MM.1S (cell line): ENCODE data around the gene TFPI2.
"Not testable (repeated sequence)": the region's sequence is repeated elsewhere in the genome, so short reads cannot be mapped to it uniquely, and the experiment has no call there.

ENCODE experiments used
- DNase-seq: peaks from one replicate; pipeline ENCODE4 v3.0.0-alpha.2; 2015
- H2AFZ ChIP-seq: fragments of 300-600 bp; sonication (generic); 2 replicates; pipeline ENCODE4 v1.6.0; 2016; ENCODE audit warnings: antibody characterized with exemption, low read length
- H3F3A ChIP-seq: fragments of 300-600 bp; sonication (generic); 2 replicates; pipeline ENCODE4 v1.6.1; 2016; ENCODE audit warnings: mild to moderate bottlenecking, antibody characterized with exemption, low read length, moderate library complexity, mixed read lengths; ENCODE audit not compliant: insufficient read depth
- H3K27ac ChIP-seq: fragments of 300-600 bp; sonication (generic); 2 replicates; pipeline ENCODE4 v1.5.1; 2016; ENCODE audit warnings: mild to moderate bottlenecking, low read length
- H3K27me3 ChIP-seq: fragments of 300-600 bp; sonication (generic); replicated peaks from 2 replicates; pipeline ENCODE4 v1.6.0; 2016; ENCODE audit warnings: low read length; ENCODE audit not compliant: insufficient read depth
- H3K36me3 ChIP-seq: fragments of 300-600 bp; sonication (generic); replicated peaks from 2 replicates; pipeline ENCODE4 v1.6.1; 2016; ENCODE audit warnings: mild to moderate bottlenecking, low read length, mixed read lengths; ENCODE audit not compliant: insufficient read depth
- H3K4me1 ChIP-seq: fragments of 300-600 bp; sonication (generic); 2 replicates; pipeline ENCODE4 v1.6.1; 2016; ENCODE audit warnings: low read length, mixed read lengths
- H3K4me2 ChIP-seq: fragments of 300-600 bp; sonication (generic); 2 replicates; pipeline ENCODE4 v1.6.0; 2016; ENCODE audit warnings: low read depth, low read length
- H3K4me3 ChIP-seq: fragments of 300-600 bp; sonication (generic); 2 replicates; pipeline ENCODE4 v1.5.1; 2016; ENCODE audit warnings: low read length, mixed read lengths
- H3K79me2 ChIP-seq: fragments of 300-600 bp; sonication (generic); 2 replicates; pipeline ENCODE4 v1.6.1; 2016; ENCODE audit warnings: mixed run types, low read length, mixed read lengths
- H3K9ac ChIP-seq: fragments of 300-600 bp; sonication (generic); 2 replicates; pipeline ENCODE4 v1.6.1; 2016; ENCODE audit warnings: low read length, mixed read lengths
- H3K9me2 ChIP-seq: fragments of 300-600 bp; sonication (generic); replicated peaks from 2 replicates; pipeline ENCODE4 v1.6.1; 2016; ENCODE audit warnings: mild to moderate bottlenecking, low read length, mixed read lengths; ENCODE audit not compliant: insufficient read depth
- H3K9me3 ChIP-seq: fragments of 300-600 bp; sonication (generic); replicated peaks from 2 replicates; pipeline ENCODE4 v1.6.1; 2016; ENCODE audit warnings: mild to moderate bottlenecking, low read length, mixed read lengths; ENCODE audit not compliant: insufficient read depth
- H4K20me1 ChIP-seq: fragments of 300-600 bp; sonication (generic); 2 replicates; pipeline ENCODE4 v1.6.1; 2016; ENCODE audit warnings: mild to moderate bottlenecking, low read length, moderate library complexity, mixed read lengths; ENCODE audit not compliant: insufficient read depth
- CTCF ChIP-seq: fragments of 300-600 bp; sonication (generic); IDR thresholded peaks from 2 replicates; pipeline ENCODE4 v1.5.1; 2016; ENCODE audit warnings: antibody characterized with exemption, low read length, mixed read lengths
- EZH2 ChIP-seq: fragments of 300-600 bp; sonication (generic); optimal IDR thresholded peaks from 2 replicates; pipeline ENCODE3; 2017; ENCODE audit warnings: low read depth, mild to moderate bottlenecking, antibody characterized with exemption, low read length, mixed read lengths
- EZH2phosphoT487 ChIP-seq: fragments of 300-600 bp; sonication (generic); IDR thresholded peaks from 2 replicates; pipeline ENCODE4 v1.6.1; 2018; ENCODE audit warnings: antibody characterized with exemption, low read length

TFPI2 gene

GRCh38 chr7:93920496-93921182 is 30.1 kb upstream of the TFPI2 start:
- Histone ChIP-seq H3K4me1 (no peaks in the 10 kb centered on the region), H3F3A (no peaks in the 10 kb centered on the region), H4K20me1 (no peaks in the 10 kb centered on the region), H3K4me3 (no peak overlapping the region), H3K9me3 (no peaks in the 10 kb centered on the region), H3K36me3 (no peaks in the 10 kb centered on the region), H3K4me2 (no peak overlapping the region), H3K9me2 (no peaks in the 10 kb centered on the region), H3K79me2 (no peaks in the 10 kb centered on the region), H3K27ac (no peak overlapping the region), H2AFZ (no peak overlapping the region), H3K27me3 (no peaks in the 10 kb centered on the region), H3K9ac (no peak overlapping the region)
- no peak for TF ChIP-seq EZH2phosphoT487
- TF ChIP-seq CTCF, result no peak
- no peak for TF ChIP-seq EZH2
- no peak for DNase-seq

- DNase-seq, H3K4me1 ChIP-seq, H3K27me3 ChIP-seq, H3K9ac ChIP-seq, H3F3A ChIP-seq, H3K4me2 ChIP-seq, H2AFZ ChIP-seq, H3K4me3 ChIP-seq, H3K36me3 ChIP-seq, H3K79me2 ChIP-seq, H3K9me3 ChIP-seq, H3K9me2 ChIP-seq, H3K27ac ChIP-seq, H4K20me1 ChIP-seq: not testable (repeated sequence)
Observed at GRCh38 chr7:93916315-93916714, 25.8 kb upstream of the TFPI2 start.

GRCh38 chr7:93915888-93916287 is 25.3 kb upstream of the TFPI2 start:
- not testable (repeated sequence) for H2AFZ ChIP-seq, H3K27ac ChIP-seq, H3F3A ChIP-seq, DNase-seq, H3K9ac ChIP-seq, H3K9me3 ChIP-seq, H3K4me2 ChIP-seq, H3K36me3 ChIP-seq, H3K4me3 ChIP-seq, H3K4me1 ChIP-seq, H3K27me3 ChIP-seq, H3K79me2 ChIP-seq, H4K20me1 ChIP-seq, H3K9me2 ChIP-seq

- not testable (repeated sequence) for H3K4me2 ChIP-seq, H3K9ac ChIP-seq, H3K9me2 ChIP-seq
Observed at GRCh38 chr7:93915206-93915842, 24.8 kb upstream of the TFPI2 start.

GRCh38 chr7:93914581-93915066 is 24.1 kb upstream of the TFPI2 start:
- Histone ChIP-seq H3K9ac (no peak overlapping the region), H3F3A (no peaks in the 10 kb centered on the region), H3K4me1 (no peaks in the 10 kb centered on the region), H3K36me3 (no peaks in the 10 kb centered on the region), H3K27me3 (no peaks in the 10 kb centered on the region), H3K9me2 (no peaks in the 10 kb centered on the region), H3K4me3 (no peak overlapping the region), H3K4me2 (no peak overlapping the region), H3K27ac (no peak overlapping the region), H4K20me1 (no peaks in the 10 kb centered on the region), H2AFZ (no peak overlapping the region), H3K79me2 (no peaks in the 10 kb centered on the region), H3K9me3 (no peaks in the 10 kb centered on the region)
- DNase-seq, result no peak
- TF ChIP-seq CTCF (no peak), EZH2phosphoT487 (no peak)

More at GRCh38 chr7:93915206-93915842, 24.8 kb upstream of the TFPI2 start:
- not testable (repeated sequence) for H3K4me1 ChIP-seq, H3K36me3 ChIP-seq, H4K20me1 ChIP-seq, H3K4me3 ChIP-seq, H3K27me3 ChIP-seq, H3F3A ChIP-seq, H3K27ac ChIP-seq, DNase-seq, H3K79me2 ChIP-seq, H2AFZ ChIP-seq, H3K9me3 ChIP-seq
